Hematopoietic multipotent progenitor cell treated with erythropoietin and hydrocortisone succinate and interleukin-3 and kit ligand, for 17 days (in vitro differentiated cells): ENCODE measurements around the gene RPS2.
A peak's percentile ranks its signal among the peaks of the same experiment; 100 is the strongest.
"Not testable (repeated sequence)": the region's sequence is repeated elsewhere in the genome, so short reads cannot be mapped to it uniquely, and the experiment has no call there.

Experiments
- DNase-seq: peaks from one replicate; pipeline ENCODE4 v3.0.0-alpha.2; 2015; ENCODE audit warnings: low spot score

RPS2 gene

GRCh38 chr16:1941162-1942046, 23.2 kb downstream of the RPS2 start:
- DNase-seq: no peak

- DNase-seq: no peak
Observed at GRCh38 chr16:1940273-1941161, 24.1 kb downstream of the RPS2 start.

- not testable (repeated sequence) for DNase-seq
Observed at GRCh38 chr16:1939833-1940232, 24.8 kb downstream of the RPS2 start.

- DNase-seq: no peak
Observed at GRCh38 chr16:1938910-1939309, 25.7 kb downstream of the RPS2 start.

GRCh38 chr16:1938316-1938715, 26.3 kb downstream of the RPS2 start:
- no peak for DNase-seq

- no peak for DNase-seq
Observed at GRCh38 chr16:1936945-1937479, 27.6 kb downstream of the RPS2 start.

- no peak for DNase-seq
Observed at GRCh38 chr16:1933097-1933661, 31.4 kb downstream of the RPS2 start.

GRCh38 chr16:1932050-1933028, 32.3 kb downstream of the RPS2 start:
- no peak for DNase-seq

GRCh38 chr16:1930338-1930720, 34.3 kb downstream of the RPS2 start:
- no peak for DNase-seq

- DNase-seq: peak; percentile 86
Observed at GRCh38 chr16:1929578-1930337, 34.9 kb downstream of the RPS2 start.

GRCh38 chr16:1929105-1929504, 35.5 kb downstream of the RPS2 start:
- no peak for DNase-seq

GRCh38 chr16:1926271-1926670, 38.4 kb downstream of the RPS2 start:
- DNase-seq: no peak

GRCh38 chr16:1924095-1924494, 40.5 kb downstream of the RPS2 start:
- DNase-seq: no peak

- peak; percentile 16 for DNase-seq
Observed at GRCh38 chr16:1923299-1924034, 41.2 kb downstream of the RPS2 start.

- no peak for DNase-seq
Observed at GRCh38 chr16:1922357-1922756, 42.3 kb downstream of the RPS2 start.

GRCh38 chr16:1920727-1921171, 43.9 kb downstream of the RPS2 start:
- no peak for DNase-seq

- not testable (repeated sequence) for DNase-seq
Observed at GRCh38 chr16:1920122-1920521, 44.5 kb downstream of the RPS2 start.

GRCh38 chr16:1919327-1919998, 45.2 kb downstream of the RPS2 start:
- no peak for DNase-seq
